GM21367 (cell line): Measurements from ENCODE around the gene DLEC1.
"Not testable (repeated sequence)": the region's sequence is repeated elsewhere in the genome, so short reads cannot be mapped to it uniquely, and the experiment has no call there.

Experiments
- ATAC-seq: cut with Tn5 transposase; IDR thresholded peaks from one replicate; pipeline ENCODE4 v1.9.1; 2021; ENCODE audit not compliant: unreplicated experiment

DLEC1 gene

GRCh38 chr3:38083254-38083653 is 44.2 kb downstream of the DLEC1 start:
- not testable (repeated sequence) for ATAC-seq

- ATAC-seq = no peak
These were observed 44.9 kb downstream of the DLEC1 start for GRCh38 chr3:38083871-38084333.

- no peak for ATAC-seq
These were observed 45.6 kb downstream of the DLEC1 start for GRCh38 chr3:38084334-38085310.

- ATAC-seq = no peak
These were observed 46.4 kb downstream of the DLEC1 start for GRCh38 chr3:38085311-38085942.

GRCh38 chr3:38085943-38086324 is 46.9 kb downstream of the DLEC1 start:
- no peak for ATAC-seq

- no peak for ATAC-seq
These were observed 47.5 kb downstream of the DLEC1 start for GRCh38 chr3:38086496-38086895.

GRCh38 chr3:38087278-38087677 is 48.3 kb downstream of the DLEC1 start:
- not testable (repeated sequence) for ATAC-seq

- ATAC-seq = no peak
These were observed 49.4 kb downstream of the DLEC1 start for GRCh38 chr3:38088126-38089078.

- no peak for ATAC-seq
These were observed 50.2 kb downstream of the DLEC1 start for GRCh38 chr3:38089163-38089562.

- ATAC-seq = no peak
These were observed 51.4 kb downstream of the DLEC1 start for GRCh38 chr3:38090453-38090852.

- ATAC-seq = no peak
These were observed 56.0 kb downstream of the DLEC1 start for GRCh38 chr3:38094999-38095398.

- ATAC-seq = no peak
These were observed 56.9 kb downstream of the DLEC1 start for GRCh38 chr3:38095669-38096483.

- no peak for ATAC-seq
These were observed 58.7 kb downstream of the DLEC1 start for GRCh38 chr3:38097446-38098375.

GRCh38 chr3:38098376-38098723 is 59.3 kb downstream of the DLEC1 start:
- no peak for ATAC-seq

- no peak for ATAC-seq
These were observed 60.5 kb downstream of the DLEC1 start for GRCh38 chr3:38099518-38099917.

GRCh38 chr3:38100498-38100897 is 61.5 kb downstream of the DLEC1 start:
- ATAC-seq = no peak

GRCh38 chr3:38101811-38102443 is 62.9 kb downstream of the DLEC1 start:
- ATAC-seq = no peak

GRCh38 chr3:38102444-38102814 is 63.4 kb downstream of the DLEC1 start:
- ATAC-seq = no peak

- ATAC-seq = no peak
These were observed 66.5 kb downstream of the DLEC1 start for GRCh38 chr3:38105525-38105924.
